GM21360 (cell line): ENCODE results near the gene PNMA8C.
"Not testable (repeated sequence)": the region's sequence is repeated elsewhere in the genome, so short reads cannot be mapped to it uniquely, and the experiment has no call there.

Source experiments
- ATAC-seq: cut with Tn5 transposase; IDR thresholded peaks from one replicate; pipeline ENCODE4 v1.9.1; 2021; ENCODE audit warnings: mild to moderate bottlenecking, moderate library complexity; ENCODE audit not compliant: unreplicated experiment

The PNMA8C gene

GRCh38 chr19:46448601-46449000, 19.9 kb upstream of the PNMA8C start:
- no peak for ATAC-seq

- no peak for ATAC-seq
Observed at GRCh38 chr19:46447824-46448223, 19.1 kb upstream of the PNMA8C start.

GRCh38 chr19:46447006-46447405, 18.3 kb upstream of the PNMA8C start:
- ATAC-seq = no peak

- no peak for ATAC-seq
Observed at GRCh38 chr19:46446021-46446420, 17.3 kb upstream of the PNMA8C start.

GRCh38 chr19:46442808-46443450, 14.2 kb upstream of the PNMA8C start:
- ATAC-seq = no peak

- ATAC-seq = no peak
Observed at GRCh38 chr19:46441866-46442265, 13.1 kb upstream of the PNMA8C start.

- ATAC-seq = not testable (repeated sequence)
Observed at GRCh38 chr19:46435689-46436088, 7.0 kb upstream of the PNMA8C start.

- ATAC-seq = no peak
Observed at GRCh38 chr19:46435009-46435408, 6.3 kb upstream of the PNMA8C start.

GRCh38 chr19:46433470-46433869, 4.7 kb upstream of the PNMA8C start:
- not testable (repeated sequence) for ATAC-seq

GRCh38 chr19:46431824-46432223, 3.1 kb upstream of the PNMA8C start:
- no peak for ATAC-seq

- ATAC-seq = no peak
Observed at GRCh38 chr19:46429999-46430398, 1.3 kb upstream of the PNMA8C start.

- no peak for ATAC-seq
Observed at GRCh38 chr19:46427518-46428045, 1.2 kb downstream of the PNMA8C start.

GRCh38 chr19:46426506-46427162, 2.1 kb downstream of the PNMA8C start:
- no peak for ATAC-seq

- no peak for ATAC-seq
Observed at GRCh38 chr19:46426035-46426505, 2.7 kb downstream of the PNMA8C start.

GRCh38 chr19:46423188-46423587, 5.5 kb downstream of the PNMA8C start:
- no peak for ATAC-seq

- no peak for ATAC-seq
Observed at GRCh38 chr19:46422344-46422743, 6.4 kb downstream of the PNMA8C start.

GRCh38 chr19:46420056-46420455, 8.7 kb downstream of the PNMA8C start:
- ATAC-seq = no peak

- ATAC-seq = not testable (repeated sequence)
Observed at GRCh38 chr19:46415804-46416709, 12.7 kb downstream of the PNMA8C start.

- ATAC-seq = not testable (repeated sequence)
Observed at GRCh38 chr19:46414899-46415298, 13.8 kb downstream of the PNMA8C start.

GRCh38 chr19:46413262-46414031, 15.3 kb downstream of the PNMA8C start, which contains the start of gene CCDC8:
Gene CCDC8 (minus strand): TSS chr19:46413564. CDS start chr19:46412810, 754 bp downstream.
- no peak for ATAC-seq
